A549 (cell line): ENCODE measurements around the gene INPP4B. TPM values are rescaled to one million over a fixed set of nuclear protein-coding genes. Genes with fewer than 3 reads are reported as not detected.
A peak's percentile ranks its signal among the peaks of the same experiment; 100 is the strongest.

ENCODE experiments used
- ATAC-seq, 2 experiments: fragments of 200-7000 bp in 1 of 2; fragments of >200 bp in 1 of 2; cut with Nextera tagmentation in 1 of 2; cut with Tn5 transposase in 1 of 2; 3 replicates each; pipeline versions ENCODE4 v1.8.0 to v1.9.1; 2018 to 2020; ENCODE audit warnings: mild to moderate bottlenecking in 1 of 2, moderate library complexity in 1 of 2
- CTCF ChIA-PET: fragments of 300-600 bp; sonication (Branson Sonifier 250); formaldehyde crosslinking; extraction: SDS; loops from one replicate; lab custom pipeline; 2021; ENCODE audit warnings: antibody characterized with exemption, inconsistent platforms; lab: Yijun Ruan, JAX
- POLR2A ChIA-PET: fragments of 350-600 bp; formaldehyde crosslinking; extraction: SDS; loops from one replicate; lab custom pipeline; 2021; ENCODE audit warnings: antibody characterized with exemption, inconsistent platforms; lab: Yijun Ruan, JAX
- DNase-seq, 2 experiments: peaks; one replicate each; pipeline versions ENCODE4 v3.0.0 to v3.0.0-alpha.2; 2011 to 2016; ENCODE audit warnings: low read depth in 1 of 2, low spot score in 1 of 2
- FAIRE-seq: peaks from 2 replicates; lab custom pipeline; 2011; peaks lifted over from hg19 to GRCh38; lab: Jason Lieb, UNC
- H3K27ac ChIP-seq, 2 experiments: fragments of >200 bp; sonication (Bioruptor Twin); formaldehyde crosslinking; 3 replicates each; pipeline ENCODE4 v1.5.1; 2016 to 2017
- H3K4me1 ChIP-seq: fragments of >200 bp; sonication (Bioruptor Twin); formaldehyde crosslinking; 3 replicates; pipeline ENCODE4 v1.6.1; 2016
- H3K4me2 ChIP-seq: fragments of >200 bp; sonication (Bioruptor Twin); formaldehyde crosslinking; 3 replicates; pipeline ENCODE4 v1.6.1; 2016
- H3K4me3 ChIP-seq: fragments of >200 bp; sonication (Bioruptor Twin); formaldehyde crosslinking; 3 replicates; pipeline ENCODE4 v1.5.1; 2016
- H3K9me3 ChIP-seq: fragments of >200 bp; sonication (Bioruptor Twin); formaldehyde crosslinking; 3 replicates; pipeline ENCODE4 v1.6.1; 2016
- CHD4 ChIP-seq: fragments of 200-600 bp; sonication (generic); IDR thresholded peaks from 2 replicates; pipeline ENCODE4 v1.6.1; 2016; ENCODE audit warnings: antibody characterized with exemption, mild to moderate bottlenecking, borderline replicate concordance
- EHF ChIP-seq: fragments of 250-450 bp; sonication (Bioruptor Pico); IDR thresholded peaks from 2 replicates; pipeline ENCODE4 v1.5.0; 2020; ENCODE audit warnings: mild to moderate bottlenecking
- EHMT2 ChIP-seq: fragments of 200-600 bp; sonication (generic); IDR thresholded peaks from 2 replicates; pipeline ENCODE4 v1.6.1; 2016; ENCODE audit warnings: antibody characterized with exemption, low read depth, mild to moderate bottlenecking, moderate library complexity
- ESRRA ChIP-seq: fragments of 150-350 bp; IDR thresholded peaks from 2 replicates; pipeline ENCODE4 v1.6.1; 2014; ENCODE audit warnings: mild to moderate bottlenecking, low read length, borderline replicate concordance
- FOSL2 ChIP-seq, 2 experiments: fragments of 450-650 bp in 1 of 2; fragments of >200 bp in 1 of 2; sonication (Bioruptor Twin) in 1 of 2; formaldehyde crosslinking; IDR thresholded peaks; 2 replicates each; pipeline versions ENCODE4 v1.5.0 to v1.6.1; 2016 to 2020; ENCODE audit warnings: mild to moderate bottlenecking in 1 of 2, moderate library complexity in 1 of 2
- FOXS1 ChIP-seq: fragments of 250-450 bp; sonication (Bioruptor Pico); IDR thresholded peaks from 2 replicates; pipeline ENCODE4 v1.5.0; 2020; ENCODE audit warnings: mild to moderate bottlenecking, moderate library complexity
- HDAC2 ChIP-seq: fragments of 200-600 bp; sonication (generic); IDR thresholded peaks from 2 replicates; pipeline ENCODE4 v1.6.1; 2016
- HEYL ChIP-seq: fragments of 250-450 bp; sonication (Bioruptor Pico); IDR thresholded peaks from 2 replicates; pipeline ENCODE4 v1.8.0; 2021; ENCODE audit warnings: mild to moderate bottlenecking, moderate library complexity
- HMGXB4 ChIP-seq: fragments of 250-450 bp; sonication (Bioruptor Pico); IDR thresholded peaks from 2 replicates; pipeline ENCODE4 v1.5.0; 2021; ENCODE audit warnings: mild to moderate bottlenecking, moderate library complexity, borderline replicate concordance
- HOXA7 ChIP-seq: fragments of 250-450 bp; sonication (Bioruptor Pico); IDR thresholded peaks from 2 replicates; pipeline ENCODE4 v1.5.0; 2020; ENCODE audit warnings: mild to moderate bottlenecking, moderate library complexity
- HOXB13 ChIP-seq: fragments of 250-450 bp; sonication (Bioruptor Pico); IDR thresholded peaks from 2 replicates; pipeline ENCODE4 v1.5.0; 2020; ENCODE audit warnings: low read depth, mild to moderate bottlenecking, moderate library complexity
- JUN ChIP-seq, 2 experiments: fragments of >200 bp; sonication (Bioruptor Twin); formaldehyde crosslinking; IDR thresholded peaks; 2 replicates in 1 of 2; 3 replicates in 1 of 2; pipeline ENCODE4 v1.6.1; 2016 to 2017
- KDM1A ChIP-seq: fragments of 200-600 bp; sonication (generic); IDR thresholded peaks from 2 replicates; pipeline ENCODE4 v1.6.1; 2016; ENCODE audit warnings: low read depth, mild to moderate bottlenecking
- KDM5A ChIP-seq: fragments of 200-600 bp; sonication (generic); IDR thresholded peaks from 2 replicates; pipeline ENCODE4 v1.6.1; 2016; ENCODE audit warnings: antibody characterized with exemption, mild to moderate bottlenecking
- MAFK ChIP-seq: fragments of 450-650 bp; IDR thresholded peaks from 2 replicates; pipeline ENCODE4 v1.6.1; 2014; ENCODE audit not compliant: partially characterized antibody
- MYC ChIP-seq: IDR thresholded peaks from 2 replicates; pipeline ENCODE4 v1.6.1; 2012; ENCODE audit warnings: mild to moderate bottlenecking, inconsistent platforms, low read length, improper control_type of control experiment, borderline replicate concordance
- NFE2L2 ChIP-seq: fragments of 150-350 bp; conservative IDR thresholded peaks from 2 replicates; pipeline ENCODE4 v1.6.1; 2014; ENCODE audit warnings: low read length
- POLR2A ChIP-seq: IDR thresholded peaks from 2 replicates; pipeline ENCODE4 v1.6.1; 2012; ENCODE audit warnings: mild to moderate bottlenecking, low read length
- POLR2AphosphoS2 ChIP-seq: conservative IDR thresholded peaks from 2 replicates; pipeline ENCODE4 v1.6.1; 2012; ENCODE audit warnings: low read length, improper control_type of control experiment, inconsistent platforms
- SREBF2 ChIP-seq: fragments of 450-650 bp; IDR thresholded peaks from 2 replicates; pipeline ENCODE4 v1.6.1; 2014; ENCODE audit warnings: mild to moderate bottlenecking, moderate library complexity
- WGBS: methylation state at CpG from one replicate; pipeline ENCODE4 v1.1.6; 2017; ENCODE audit errors: missing lambda C conversion rate; 5-methylcytosine and 5-hydroxymethylcytosine counted together
- polyA plus RNA-seq, 4 experiments: library from polyadenylated mRNA; depleted of rRNA in 3 of 4; stranded (reverse); fragments of >200 nt; fragmentation: RNase III in 1 of 4; extraction: RNeasy Plus Mini Kit Qiagen cat#74134 plus additional on column Dnase treatment in 1 of 4; gene quantifications; 2 replicates in 3 of 4; 3 replicates in 1 of 4; pipeline ENCODE4 v1.2.3, GENCODE V29; 2011 to 2017
- TF ChIP-seq, protein P1 (sequence below): fragments of 200-600 bp; sonication (generic); IDR thresholded peaks from 2 replicates; pipeline ENCODE4 v1.6.1; 2016; ENCODE audit warnings: antibody characterized with exemption, mild to moderate bottlenecking, moderate library complexity
- TF ChIP-seq, protein P2 (sequence below): fragments of 250-450 bp; sonication (Bioruptor Pico); IDR thresholded peaks from 2 replicates; pipeline ENCODE4 v1.5.0; 2020; ENCODE audit warnings: low read depth, mild to moderate bottlenecking, moderate library complexity

INPP4B gene
- polyA plus RNA-seq, 2 of the 4 experiments (the other 2 are of a cell fraction), result 7.2 to 14.9 TPM

GRCh38 chr4:142812091-142812490 lies 34.0 kb downstream of the INPP4B start:
- ATAC-seq (no peak), FAIRE-seq (no peak), DNase-seq (no peak)
- ChIA-PET CTCF (no interaction called here), POLR2A (no interaction called here)
- Histone ChIP-seq H3K4me2 (no peak overlapping the region), H3K4me1 (0 out of 3 replicates have a peak, but pooled peaks cover 3% of the 10 kb centered on the region), H3K27ac (no peak overlapping the region), H3K9me3 (no peaks in the 10 kb centered on the region), H3K4me3 (no peak overlapping the region)
- TF ChIP-seq JUN (IDR thresholded peaks at IDR 0.05) (no peak), NFE2L2 (no peak), MYC (no peak), FOSL2 (IDR thresholded peaks at IDR 0.05) (no peak), FOSL2 (CRISPR knock-in tag; IDR thresholded peaks at IDR 0.05) (no peak), HEYL (no peak), HOXA7 (CRISPR knock-in tag) (no peak), ESRRA (no peak), EHF (no peak), HDAC2 (no peak), CHD4 (no peak), HOXB13 (no peak), KDM1A (no peak), HMGXB4 (CRISPR knock-in tag) (no peak), KDM5A (no peak), POLR2A (no peak), EHMT2 (no peak), SREBF2 (no peak)
- TF ChIP-seq, protein P1, sequence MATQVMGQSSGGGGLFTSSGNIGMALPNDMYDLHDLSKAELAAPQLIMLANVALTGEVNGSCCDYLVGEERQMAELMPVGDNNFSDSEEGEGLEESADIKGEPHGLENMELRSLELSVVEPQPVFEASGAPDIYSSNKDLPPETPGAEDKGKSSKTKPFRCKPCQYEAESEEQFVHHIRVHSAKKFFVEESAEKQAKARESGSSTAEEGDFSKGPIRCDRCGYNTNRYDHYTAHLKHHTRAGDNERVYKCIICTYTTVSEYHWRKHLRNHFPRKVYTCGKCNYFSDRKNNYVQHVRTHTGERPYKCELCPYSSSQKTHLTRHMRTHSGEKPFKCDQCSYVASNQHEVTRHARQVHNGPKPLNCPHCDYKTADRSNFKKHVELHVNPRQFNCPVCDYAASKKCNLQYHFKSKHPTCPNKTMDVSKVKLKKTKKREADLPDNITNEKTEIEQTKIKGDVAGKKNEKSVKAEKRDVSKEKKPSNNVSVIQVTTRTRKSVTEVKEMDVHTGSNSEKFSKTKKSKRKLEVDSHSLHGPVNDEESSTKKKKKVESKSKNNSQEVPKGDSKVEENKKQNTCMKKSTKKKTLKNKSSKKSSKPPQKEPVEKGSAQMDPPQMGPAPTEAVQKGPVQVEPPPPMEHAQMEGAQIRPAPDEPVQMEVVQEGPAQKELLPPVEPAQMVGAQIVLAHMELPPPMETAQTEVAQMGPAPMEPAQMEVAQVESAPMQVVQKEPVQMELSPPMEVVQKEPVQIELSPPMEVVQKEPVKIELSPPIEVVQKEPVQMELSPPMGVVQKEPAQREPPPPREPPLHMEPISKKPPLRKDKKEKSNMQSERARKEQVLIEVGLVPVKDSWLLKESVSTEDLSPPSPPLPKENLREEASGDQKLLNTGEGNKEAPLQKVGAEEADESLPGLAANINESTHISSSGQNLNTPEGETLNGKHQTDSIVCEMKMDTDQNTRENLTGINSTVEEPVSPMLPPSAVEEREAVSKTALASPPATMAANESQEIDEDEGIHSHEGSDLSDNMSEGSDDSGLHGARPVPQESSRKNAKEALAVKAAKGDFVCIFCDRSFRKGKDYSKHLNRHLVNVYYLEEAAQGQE, result no peak

GRCh38 chr4:142811034-142811433 lies 35.1 kb downstream of the INPP4B start:
- WGBS, result 55% methylated on average over 1 of the region's 1 CpG
- H3K27ac ChIP-seq, result no peak overlapping the region
- no peak overlapping the region for H3K4me2 ChIP-seq
- H3K4me3 ChIP-seq, result no peak overlapping the region
- ChIA-PET POLR2A (no interaction called here), CTCF (no interaction called here)
- DNase-seq (no peak), FAIRE-seq (no peak), ATAC-seq (no peak)
- H3K9me3 ChIP-seq, result no peaks in the 10 kb centered on the region
- TF ChIP-seq HOXA7 (CRISPR knock-in tag) (no peak), KDM5A (no peak)
- 0 out of 3 replicates have a peak, but pooled peaks cover 3% of the 10 kb centered on the region for H3K4me1 ChIP-seq

GRCh38 chr4:142809559-142809958 lies 36.5 kb downstream of the INPP4B start:
- CTCF ChIA-PET, result no interaction called here
- no peaks in the 10 kb centered on the region for H3K9me3 ChIP-seq
- POLR2A ChIA-PET, result no interaction called here
- DNase-seq, result no peak
- no peak overlapping the region for H3K27ac ChIP-seq
- peak; percentile 66 for TF ChIP-seq MAFK
- TF ChIP-seq FOXS1 (CRISPR knock-in tag), result no peak
- no peak for TF ChIP-seq POLR2AphosphoS2
- TF ChIP-seq, protein P2, sequence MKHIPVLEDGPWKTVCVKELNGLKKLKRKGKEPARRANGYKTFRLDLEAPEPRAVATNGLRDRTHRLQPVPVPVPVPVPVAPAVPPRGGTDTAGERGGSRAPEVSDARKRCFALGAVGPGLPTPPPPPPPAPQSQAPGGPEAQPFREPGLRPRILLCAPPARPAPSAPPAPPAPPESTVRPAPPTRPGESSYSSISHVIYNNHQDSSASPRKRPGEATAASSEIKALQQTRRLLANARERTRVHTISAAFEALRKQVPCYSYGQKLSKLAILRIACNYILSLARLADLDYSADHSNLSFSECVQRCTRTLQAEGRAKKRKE (CRISPR knock-in tag), result no peak
- TF ChIP-seq JUN (IDR thresholded peaks at IDR 0.05), result no peak
- no peak overlapping the region for H3K4me3 ChIP-seq
- no peaks in the 10 kb centered on the region for H3K4me1 ChIP-seq
- H3K4me2 ChIP-seq, result no peak overlapping the region
- ATAC-seq, result no peak
- 52% methylated on average over 2 of the region's 2 CpGs for WGBS
- no peak for FAIRE-seq
